A172 (cell line): ENCODE measurements around the gene BOK. TPM values are rescaled to one million over a fixed set of nuclear protein-coding genes. Genes with fewer than 3 reads are reported as not detected.
"Not testable (repeated sequence)": the region's sequence is repeated elsewhere in the genome, so short reads cannot be mapped to it uniquely, and the experiment has no call there.

Experiments
- DNase-seq: peaks from one replicate; pipeline ENCODE4 v3.0.0-alpha.2; 2015; ENCODE audit warnings: low spot score
- total RNA-seq: library from RNA; depleted of rRNA; stranded (reverse); fragments of >200 nt; shearing (Covaris generic); gene quantifications from 2 replicates; pipeline ENCODE4 v1.2.3, GENCODE V29; 2014; rRNA removed

BOK gene, protein sequence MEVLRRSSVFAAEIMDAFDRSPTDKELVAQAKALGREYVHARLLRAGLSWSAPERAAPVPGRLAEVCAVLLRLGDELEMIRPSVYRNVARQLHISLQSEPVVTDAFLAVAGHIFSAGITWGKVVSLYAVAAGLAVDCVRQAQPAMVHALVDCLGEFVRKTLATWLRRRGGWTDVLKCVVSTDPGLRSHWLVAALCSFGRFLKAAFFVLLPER
- 0.07 and 0.60 TPM in 2 replicates for total RNA-seq

DNA sequence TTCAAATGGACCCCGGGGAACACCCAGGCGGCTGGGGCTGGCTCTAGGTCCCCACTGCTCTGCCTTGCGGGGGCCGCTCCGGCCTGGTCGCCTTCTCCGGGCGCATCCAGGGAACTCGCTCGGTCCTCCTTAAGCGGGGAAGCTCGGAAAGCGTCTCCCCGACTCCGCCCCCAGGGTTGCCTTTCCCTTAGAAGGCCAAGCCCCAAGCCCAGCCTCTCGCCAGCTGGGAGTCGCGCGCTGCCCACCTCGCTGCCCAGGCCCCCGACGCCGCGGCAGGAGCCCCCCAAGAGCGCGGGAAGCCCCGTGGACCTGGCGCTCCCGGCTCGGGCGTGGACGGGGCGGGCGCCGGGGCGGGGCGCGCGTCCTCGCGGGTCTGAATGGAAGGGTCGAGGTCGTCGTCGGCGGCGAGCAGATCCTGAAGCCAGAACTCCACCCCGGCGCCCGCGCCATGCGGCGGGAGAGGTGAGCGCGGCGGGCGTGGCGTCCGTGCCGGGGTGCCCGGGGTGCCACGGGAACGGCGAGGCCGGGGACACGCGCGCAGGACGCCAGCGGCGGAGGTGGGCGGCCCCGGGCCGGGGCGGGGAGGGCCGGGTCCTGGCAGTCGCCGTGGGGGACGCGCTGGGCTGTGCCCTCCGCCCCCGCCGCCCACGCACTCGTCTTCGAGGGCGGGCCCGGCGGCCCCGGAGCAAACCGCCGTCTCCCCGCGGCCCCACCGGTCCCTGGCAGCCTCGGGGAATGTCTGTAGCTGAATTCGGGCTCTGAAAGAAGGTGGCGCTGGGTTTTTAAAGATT lies at the start of gene BOK:
Gene BOK (plus strand): TSS at position 214 of the 791 bp plus-strand sequence. CDS start 739 bp downstream, outside the sequence.
- no peak for DNase-seq

DNA sequence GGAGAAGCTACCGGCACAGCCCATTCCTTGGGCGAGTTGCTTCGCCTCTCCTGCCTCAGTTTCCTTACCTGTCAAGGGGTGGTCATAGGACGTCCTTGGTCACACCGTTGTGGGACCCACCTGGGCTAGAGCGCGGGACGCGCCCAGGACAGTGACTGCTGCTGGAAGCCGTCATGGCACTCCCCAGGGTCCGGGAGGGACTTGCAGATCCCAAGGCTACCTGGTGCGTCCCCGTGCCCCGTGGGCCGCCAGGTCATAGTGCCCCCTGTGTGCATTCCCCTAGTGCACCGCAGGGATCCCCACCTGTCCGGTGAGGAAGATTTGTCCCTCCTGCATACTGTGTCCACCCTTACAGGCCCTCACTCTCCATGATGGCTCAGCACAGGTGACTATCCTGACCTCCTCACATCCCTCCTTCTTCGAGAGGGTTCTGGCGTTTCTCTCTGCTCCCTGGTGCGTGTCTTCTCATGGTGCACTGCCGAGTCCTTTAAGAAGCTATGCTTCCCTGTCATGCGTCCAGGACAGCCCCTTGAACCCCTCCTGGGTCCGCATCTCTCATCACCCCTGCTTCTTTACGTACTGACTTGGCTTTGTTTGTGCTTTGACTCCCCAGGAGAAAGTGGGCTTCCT lies 49.3 kb upstream of the BOK start:
- no peak for DNase-seq

DNA sequence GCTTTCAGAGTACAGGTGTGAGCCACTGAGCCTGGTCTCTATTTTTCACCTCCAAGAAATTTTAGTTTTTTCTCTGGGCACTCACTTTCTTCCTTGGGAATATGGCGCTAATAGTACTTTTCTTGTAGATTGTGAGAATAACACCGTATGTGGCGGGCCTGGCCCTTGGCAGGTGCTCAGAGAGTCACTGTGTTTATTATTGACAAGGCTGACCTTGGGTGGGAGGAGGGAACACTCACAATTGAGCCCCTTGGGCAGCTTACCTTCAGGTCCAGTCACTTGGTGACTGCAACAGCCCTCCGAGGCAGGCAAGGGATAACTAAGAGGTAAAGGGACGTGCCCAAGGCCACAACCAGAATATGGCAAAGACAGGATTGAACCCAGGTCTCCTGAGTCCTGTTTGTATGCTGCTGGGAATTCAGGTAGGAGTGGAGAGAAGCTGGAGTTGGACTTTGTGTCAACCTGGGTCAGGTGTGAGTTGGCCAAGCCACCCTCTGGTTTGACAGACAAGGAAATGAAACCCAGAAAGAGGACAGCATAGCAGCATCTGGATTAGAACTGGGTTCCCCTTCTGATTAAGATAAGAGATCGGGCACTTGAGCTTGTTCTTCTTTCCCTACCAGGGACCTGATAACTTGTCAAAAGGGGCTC lies 47.3 kb upstream of the BOK start:
- DNase-seq, result no peak

DNA sequence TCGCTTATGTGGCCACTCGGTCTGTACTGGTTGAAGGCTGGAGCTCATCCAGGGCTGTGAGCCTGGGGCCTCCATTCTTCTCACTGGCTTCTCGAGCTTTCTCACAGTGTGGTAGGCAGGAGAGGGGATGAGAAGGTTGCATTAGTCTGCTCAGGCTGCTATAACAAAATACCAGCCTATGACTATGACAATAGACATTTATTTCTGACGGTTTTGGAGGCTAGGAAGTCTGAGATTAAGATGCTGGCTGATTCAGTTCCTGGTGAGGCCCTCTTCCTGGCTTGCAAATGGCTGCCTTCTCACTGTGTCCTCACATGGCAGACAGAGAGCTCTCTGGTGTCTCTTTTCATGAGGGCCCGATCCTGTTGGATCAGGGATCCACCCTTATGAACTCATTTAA lies 44.0 kb upstream of the BOK start:
- DNase-seq, result no peak

DNA sequence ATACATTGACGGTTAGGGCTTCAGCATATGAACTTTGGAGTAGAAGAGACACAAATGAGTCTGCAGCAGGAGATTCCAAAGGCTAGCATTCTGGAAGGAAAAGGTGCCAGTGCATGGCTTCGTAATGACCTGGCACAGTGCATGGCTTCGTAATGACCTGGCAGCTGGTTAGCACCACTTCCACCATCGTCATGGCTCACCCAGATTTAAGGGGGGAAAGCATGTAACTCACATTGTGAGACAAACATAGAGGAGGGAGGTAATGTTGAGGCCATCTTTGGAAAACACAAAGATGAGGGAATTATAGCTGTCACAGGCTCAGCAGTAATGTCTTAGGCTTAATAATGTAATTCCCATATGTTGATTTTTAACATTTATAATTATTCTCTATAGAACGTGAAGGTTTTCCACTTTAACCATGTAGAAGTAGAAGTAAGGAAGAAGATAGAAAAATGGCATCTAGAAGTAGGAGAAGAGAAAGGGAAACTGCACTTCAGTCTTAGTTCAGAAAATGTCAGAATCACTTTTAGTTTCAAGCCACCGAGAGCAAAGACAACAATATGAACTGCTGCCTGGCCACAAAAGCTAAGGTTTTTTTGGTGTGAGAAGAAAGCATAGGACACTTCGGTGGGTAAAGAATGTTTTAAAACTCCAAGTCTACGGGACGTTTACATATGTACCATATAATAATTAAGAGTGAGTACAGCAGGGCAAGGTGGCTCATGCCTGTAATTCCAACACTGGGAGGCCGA lies 43.4 kb upstream of the BOK start:
- DNase-seq, result no peak

DNA sequence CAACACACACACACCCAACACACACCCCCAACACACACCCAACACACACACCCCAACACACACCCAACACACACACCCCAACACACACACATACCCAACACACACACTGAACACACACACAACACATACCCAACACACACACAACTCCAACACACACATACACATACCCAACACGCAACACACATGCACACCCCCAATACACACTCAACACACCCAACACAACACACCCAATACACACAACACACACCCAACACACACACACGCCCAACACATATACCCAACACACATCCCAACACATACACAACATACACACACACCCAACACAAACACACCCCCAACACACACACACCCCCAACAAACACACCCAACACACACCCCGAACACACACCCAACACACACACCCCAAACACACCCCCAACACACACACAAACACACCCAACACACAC lies 42.0 kb upstream of the BOK start:
- DNase-seq, result no peak

DNA sequence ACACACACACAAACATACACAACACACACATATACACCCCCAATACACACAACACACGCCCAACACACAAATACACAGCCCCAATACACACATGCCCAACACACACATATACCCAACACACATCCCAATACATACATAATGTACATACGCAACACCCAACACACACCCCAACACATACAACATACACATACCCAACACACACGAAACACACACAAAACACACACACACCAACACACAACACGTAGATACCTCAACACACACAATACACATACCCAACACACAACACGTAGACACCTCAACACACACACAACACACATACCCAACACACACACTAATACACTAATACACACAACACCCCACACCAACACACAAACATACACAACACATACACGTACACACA lies 41.2 kb upstream of the BOK start:
- no peak for DNase-seq

DNA sequence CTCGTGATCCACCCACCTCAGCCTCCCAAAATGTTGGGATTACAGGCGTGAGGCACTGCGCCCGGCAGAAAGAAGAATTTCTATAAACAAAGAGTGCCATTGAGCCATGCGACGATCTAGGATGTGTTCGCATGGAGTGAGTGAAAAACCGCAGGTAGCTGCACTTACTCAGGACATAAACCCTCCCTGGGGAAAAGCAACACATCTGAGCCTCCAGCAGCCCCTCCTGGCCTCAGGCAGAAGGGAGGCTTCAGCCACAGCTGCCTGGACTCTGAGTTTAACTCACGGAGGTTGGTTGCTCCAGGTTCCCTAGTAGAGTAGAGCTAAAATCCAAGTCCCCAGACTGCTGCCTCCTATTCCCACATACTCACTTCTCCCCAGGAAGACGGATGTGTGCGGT lies 38.9 kb upstream of the BOK start:
- no peak for DNase-seq

DNA sequence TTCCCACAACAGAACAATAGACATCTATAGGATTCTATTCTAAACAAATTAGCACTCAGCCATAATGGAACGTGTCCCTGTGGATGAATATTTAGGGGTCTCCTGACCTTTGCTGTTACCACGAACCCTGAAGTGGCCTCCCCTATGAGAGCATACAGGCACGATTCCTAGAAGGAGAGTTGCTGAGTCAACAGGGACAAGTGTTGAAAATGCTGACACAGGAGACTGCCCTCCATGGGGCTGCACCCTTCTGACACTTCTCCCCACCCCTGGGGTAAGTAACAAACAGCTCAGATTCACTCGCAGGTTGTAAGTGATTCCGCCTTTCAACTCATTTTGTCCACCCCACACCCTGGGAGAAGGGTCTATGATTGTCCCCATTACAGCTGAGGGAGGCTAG lies 36.1 kb upstream of the BOK start:
- DNase-seq, result no peak

DNA sequence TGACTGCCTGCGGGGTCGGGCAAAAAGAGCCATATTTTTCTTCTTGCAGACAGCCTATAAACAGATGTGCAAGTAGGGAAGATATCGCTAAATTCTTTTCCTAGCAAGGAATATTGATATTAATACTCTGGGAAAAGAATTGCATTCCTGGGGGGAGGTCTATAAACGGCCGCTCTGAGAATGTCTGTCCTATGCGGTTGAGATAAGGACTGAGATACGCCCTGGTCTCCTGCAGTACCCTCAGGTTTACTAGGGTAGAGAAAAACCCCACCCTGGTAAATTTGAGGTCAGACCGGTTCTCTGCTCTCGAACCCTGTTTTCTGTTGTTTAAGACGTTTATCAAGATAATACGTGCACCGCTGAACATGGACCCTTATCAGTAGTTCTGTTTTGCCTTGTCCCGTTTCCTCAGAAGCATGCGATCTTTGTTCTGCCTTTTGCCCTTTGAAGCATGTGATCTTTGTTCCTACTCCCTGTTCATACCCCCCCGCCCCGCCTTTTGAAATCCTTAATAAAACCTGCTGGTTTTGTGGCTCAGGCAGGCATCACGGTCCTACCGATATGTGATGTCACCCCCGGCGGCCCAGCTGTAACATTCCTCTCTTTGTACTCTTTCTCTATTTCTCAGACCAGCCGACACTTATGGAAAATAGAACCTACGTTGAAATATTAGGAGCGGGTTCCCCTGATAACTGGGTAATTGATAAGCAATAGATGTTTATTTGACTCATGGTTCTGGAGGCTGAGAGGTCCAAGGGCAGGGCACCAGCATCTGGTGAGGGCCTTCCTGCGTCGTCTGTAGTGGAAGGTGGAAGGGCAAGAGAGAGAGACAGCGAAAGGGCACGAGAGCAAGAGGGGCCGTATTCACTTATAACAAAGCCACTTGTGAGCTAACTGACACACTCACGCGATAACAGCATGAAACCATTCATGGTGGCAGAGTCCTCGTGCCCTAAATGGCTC lies 32.4 kb upstream of the BOK start:
- DNase-seq, result not testable (repeated sequence)

DNA sequence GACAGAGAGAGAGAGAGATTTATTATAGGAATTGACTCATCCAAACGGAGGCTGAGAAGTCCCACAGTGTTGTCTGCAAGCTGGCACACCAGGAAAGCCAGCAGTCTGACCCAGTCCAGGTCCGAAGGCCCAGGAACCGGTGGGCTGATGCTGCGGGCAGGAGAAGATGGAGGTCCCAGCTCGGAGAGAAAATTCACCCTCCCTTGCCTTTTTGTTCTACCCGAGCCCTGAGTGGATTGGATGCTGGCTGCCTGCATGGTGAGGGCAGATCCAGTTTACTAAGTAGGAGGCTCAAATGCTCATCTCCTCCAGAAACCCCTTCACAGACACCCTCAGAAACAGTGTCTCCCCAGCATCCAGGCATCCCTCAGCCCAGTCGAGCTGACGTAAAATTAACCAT lies 28.0 kb upstream of the BOK start:
- no peak for DNase-seq

DNA sequence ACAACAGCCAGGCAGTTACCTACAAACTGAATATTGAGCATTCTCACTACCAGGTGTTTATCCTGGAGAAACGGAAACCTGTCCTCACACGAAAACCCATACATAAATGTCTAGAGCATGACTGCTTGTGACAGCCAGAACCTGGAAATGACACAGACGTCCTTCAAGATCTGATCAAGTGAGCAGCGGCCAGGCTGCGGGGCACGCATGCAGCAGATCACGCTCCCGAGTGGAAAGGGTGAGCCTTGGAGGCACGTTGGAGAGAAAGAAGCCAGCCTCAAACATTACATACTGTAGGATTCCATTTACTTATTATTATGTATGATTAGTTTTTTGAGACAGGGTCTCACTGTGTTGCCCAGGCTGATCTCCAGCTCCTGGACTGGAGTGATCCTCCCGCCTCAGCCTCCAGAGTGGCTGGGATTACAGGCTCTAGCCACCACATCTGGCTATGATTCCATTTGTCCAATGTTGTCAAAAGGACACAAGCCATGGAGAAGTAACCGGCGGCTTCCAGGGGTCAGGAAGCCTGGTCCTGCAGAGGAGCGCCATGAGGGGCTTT lies 27.3 kb upstream of the BOK start:
- no peak for DNase-seq

DNA sequence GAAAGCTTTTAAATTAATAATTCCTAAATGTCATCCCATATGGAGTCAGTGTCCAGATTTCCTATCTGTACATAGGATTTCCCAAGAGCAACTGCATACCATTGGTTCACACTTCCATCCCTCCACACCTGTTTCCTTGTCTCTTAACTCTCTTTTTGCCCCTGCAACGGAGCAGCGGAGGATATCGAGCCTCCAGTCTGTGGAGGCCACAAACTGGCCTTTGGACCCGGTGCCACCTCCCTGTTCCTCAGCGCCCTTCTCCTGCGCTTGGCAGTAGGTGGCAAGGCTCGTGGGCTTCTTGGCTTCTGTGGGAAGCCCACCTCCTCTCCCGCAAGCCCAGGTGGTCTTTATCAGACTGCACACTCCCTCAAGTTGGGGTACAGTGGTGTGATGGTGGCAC lies 26.4 kb upstream of the BOK start:
- no peak for DNase-seq

DNA sequence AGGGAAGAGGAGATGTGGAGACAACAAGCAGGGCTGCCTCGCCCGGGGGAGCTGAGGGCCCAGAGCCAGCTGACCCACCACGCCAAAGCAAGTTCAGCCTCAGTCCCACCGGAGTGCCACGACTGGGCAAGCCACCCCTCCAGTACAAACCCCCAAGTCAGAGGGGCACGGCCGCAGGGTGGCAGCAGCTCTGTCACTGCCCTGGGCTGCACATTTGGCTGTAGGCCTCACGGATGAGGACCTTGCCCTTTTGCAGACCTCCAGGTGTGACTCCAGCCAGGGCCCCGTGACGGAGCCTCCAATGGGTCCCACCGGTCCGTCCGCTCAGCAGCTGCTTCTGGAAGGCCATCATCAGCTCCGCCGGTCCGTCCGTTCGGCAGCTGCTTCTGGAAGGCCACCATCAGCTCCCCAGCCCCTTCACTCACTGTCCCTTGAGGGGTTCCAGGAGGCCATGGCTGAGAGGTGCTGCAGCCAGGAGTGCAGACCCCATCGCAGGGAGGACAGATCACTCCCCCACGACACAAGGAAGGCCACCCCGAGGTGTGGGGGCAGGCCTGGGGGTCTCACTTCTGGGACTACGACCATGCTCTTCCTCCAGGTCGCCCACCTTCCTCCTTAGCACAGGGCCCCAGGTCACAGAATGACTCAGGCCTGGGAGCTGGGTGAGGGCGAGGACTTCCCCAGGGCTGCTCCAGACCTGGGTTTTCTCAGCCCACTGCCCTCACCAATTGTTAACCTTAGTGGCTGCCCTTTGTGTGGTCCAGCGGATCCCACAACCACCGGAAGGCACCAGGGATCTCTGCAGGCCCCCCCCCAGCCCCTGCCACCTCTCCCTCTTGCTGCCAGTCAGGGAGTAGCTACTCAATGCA lies 25.6 kb upstream of the BOK start:
- no peak for DNase-seq

DNA sequence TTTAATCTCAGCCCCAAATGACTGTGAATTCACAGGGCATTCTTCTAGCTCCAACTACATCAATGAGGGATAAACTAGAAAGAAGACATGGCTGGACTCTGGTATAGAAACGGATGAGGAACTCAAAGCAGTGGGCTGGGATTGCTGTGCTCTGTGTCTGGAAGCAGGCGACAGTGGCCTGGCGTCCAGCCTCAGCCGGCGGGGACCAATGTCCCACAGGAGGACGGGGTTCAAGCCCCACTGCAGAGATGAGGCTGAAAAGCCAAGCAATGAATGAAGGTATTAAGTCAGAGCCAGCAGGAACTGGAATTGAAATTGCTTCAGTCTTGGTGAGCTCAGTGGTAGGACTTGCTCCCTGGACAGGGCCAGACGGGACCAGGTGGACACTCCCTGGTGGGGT lies 24.3 kb upstream of the BOK start:
- no peak for DNase-seq

DNA sequence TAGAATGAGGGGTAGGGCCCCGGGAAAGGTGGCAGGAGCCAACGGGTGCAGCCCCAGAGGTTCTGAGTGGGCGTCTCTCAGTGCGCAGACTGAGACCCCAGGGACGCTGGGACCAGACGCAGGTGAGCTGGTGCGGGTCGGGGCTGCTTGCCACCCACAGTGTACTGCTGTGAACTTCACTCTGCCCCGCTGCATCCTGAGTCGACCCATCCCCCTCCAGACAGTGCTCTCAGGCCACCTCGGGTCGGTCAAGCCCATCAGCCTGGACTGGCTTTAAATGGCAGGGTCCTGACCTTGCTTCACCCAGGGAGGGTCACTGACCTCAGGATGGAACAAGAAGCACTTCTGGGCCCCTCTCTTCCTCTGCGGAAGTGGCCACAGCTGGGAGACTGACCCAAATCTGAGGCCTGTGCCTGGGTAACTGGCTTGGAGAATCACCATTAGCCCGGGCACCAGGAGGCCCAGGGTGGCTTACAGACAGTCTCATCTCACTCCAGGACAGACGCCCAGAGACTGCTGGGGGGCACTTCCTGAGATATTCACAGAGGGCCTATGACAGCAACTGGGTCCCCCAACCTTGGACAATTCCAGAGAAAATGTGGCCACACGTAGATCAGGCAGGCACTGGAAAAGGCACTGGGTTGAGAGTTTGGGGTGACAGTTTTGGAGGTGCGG lies 23.7 kb upstream of the BOK start:
- no peak for DNase-seq

DNA sequence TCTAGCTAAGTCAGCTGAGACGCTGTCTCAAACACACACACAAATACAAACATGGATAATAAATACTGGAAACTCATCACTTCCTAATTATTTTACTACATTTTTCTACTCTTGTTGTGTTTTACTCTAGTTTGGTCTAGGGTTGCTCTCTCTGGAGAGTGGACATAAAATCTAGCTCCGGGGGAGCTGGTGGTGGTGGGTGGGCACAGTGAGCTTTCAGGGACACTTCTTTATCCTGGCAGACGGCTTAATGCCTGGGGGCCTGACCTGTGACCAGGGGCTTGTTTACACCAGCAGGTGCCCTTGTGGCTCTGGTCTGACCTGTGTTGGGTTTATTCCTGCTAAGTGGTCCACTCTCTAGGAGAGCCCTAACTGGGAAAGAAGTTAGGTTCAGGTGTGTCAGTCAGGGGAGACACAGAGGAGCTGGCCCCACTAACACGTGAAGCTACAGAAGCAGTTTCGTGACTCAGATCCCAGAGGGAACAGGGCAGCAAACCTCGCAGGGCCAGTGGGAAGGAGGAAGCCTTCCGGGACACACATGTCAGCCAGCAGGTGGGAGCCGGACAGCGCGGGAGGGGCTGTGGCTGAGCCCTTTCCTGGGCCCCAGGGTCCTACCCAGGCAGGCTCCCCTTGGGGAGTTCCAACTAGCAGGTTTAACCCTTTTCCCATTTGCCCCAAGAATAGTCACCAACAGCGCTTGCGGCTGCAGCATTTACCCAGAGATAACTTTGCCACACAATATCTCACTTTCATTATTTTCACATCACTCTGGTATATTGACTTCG lies 22.5 kb upstream of the BOK start:
- DNase-seq, result no peak
